Gastrocnemius medialis (tissue), 4 donors: ENCODE results near the gene KIAA1614.

ENCODE experiments used
- POLR2A ChIP-seq, 2 donors: fragments of 450-650 bp; IDR thresholded peaks; one replicate each; pipeline ENCODE4 v1.6.1; 2017; ENCODE audit warnings: antibody characterized with exemption in 2 of 2, mild to moderate bottlenecking in 2 of 2, moderate library complexity in 2 of 2
- TF ChIP-seq, protein P1 (sequence below), 5 experiments: fragments of 450-650 bp in 3 of 5; fragments of 200-600 bp in 2 of 5; sonication (generic) in 2 of 5; IDR thresholded peaks in 4 of 5; conservative IDR thresholded peaks in 1 of 5; 1 replicate in 4 of 5; 2 replicates in 1 of 5; pipeline ENCODE4 v1.5.1; 2016 to 2019; ENCODE audit warnings: antibody characterized with exemption in 5 of 5, mild to moderate bottlenecking in 3 of 5, moderate library complexity in 3 of 5

DNA sequence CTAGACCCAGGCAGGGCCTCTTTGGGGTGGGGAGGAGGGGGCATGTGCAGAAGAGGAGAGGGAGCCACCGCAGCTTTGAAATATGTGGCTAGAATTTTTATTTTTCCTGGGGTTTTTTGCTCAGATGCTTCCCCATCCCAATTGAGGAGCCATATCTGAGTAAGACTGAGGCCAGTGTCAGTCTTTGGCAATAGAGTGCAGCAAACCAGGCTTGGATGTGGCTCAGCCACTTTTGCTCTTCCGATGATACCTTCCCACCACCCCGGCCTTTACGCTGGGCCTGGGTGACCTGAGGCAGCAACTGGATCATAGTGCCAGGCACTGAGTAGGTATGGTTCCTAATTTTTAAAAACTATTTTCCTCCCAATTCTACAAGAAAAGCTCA lies 36.9 kb downstream of the KIAA1614 start:
- no peak for TF ChIP-seq POLR2A (IDR thresholded peaks at IDR 0.05)
- TF ChIP-seq, protein P1, sequence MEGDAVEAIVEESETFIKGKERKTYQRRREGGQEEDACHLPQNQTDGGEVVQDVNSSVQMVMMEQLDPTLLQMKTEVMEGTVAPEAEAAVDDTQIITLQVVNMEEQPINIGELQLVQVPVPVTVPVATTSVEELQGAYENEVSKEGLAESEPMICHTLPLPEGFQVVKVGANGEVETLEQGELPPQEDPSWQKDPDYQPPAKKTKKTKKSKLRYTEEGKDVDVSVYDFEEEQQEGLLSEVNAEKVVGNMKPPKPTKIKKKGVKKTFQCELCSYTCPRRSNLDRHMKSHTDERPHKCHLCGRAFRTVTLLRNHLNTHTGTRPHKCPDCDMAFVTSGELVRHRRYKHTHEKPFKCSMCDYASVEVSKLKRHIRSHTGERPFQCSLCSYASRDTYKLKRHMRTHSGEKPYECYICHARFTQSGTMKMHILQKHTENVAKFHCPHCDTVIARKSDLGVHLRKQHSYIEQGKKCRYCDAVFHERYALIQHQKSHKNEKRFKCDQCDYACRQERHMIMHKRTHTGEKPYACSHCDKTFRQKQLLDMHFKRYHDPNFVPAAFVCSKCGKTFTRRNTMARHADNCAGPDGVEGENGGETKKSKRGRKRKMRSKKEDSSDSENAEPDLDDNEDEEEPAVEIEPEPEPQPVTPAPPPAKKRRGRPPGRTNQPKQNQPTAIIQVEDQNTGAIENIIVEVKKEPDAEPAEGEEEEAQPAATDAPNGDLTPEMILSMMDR (IDR thresholded peaks at IDR 0.05 in 4 of 5, conservative IDR thresholded peaks at IDR 0.05 in 1 of 5) = no peak
